SK-N-SH treated with all-trans-retinoic acid at 6 μM for 48 hours (cell line): ENCODE measurements around the gene LIPM.

ENCODE experiments used
- GLIS3 ChIP-seq: fragments of 250-450 bp; sonication (Bioruptor Pico); IDR thresholded peaks from 2 replicates; pipeline ENCODE4 v1.5.0; 2020; ENCODE audit warnings: mild to moderate bottlenecking, moderate library complexity
- TOX ChIP-seq: fragments of 250-450 bp; sonication (Bioruptor Pico); IDR thresholded peaks from 2 replicates; pipeline ENCODE4 v1.8.0; 2021; ENCODE audit warnings: mild to moderate bottlenecking, moderate library complexity, borderline replicate concordance
- ZC3H10 ChIP-seq: fragments of 250-450 bp; sonication (Bioruptor Pico); IDR thresholded peaks from 2 replicates; pipeline ENCODE4 v1.5.1; 2021; ENCODE audit warnings: mild to moderate bottlenecking, moderate library complexity
- ZFP30 ChIP-seq: fragments of 450-650 bp; formaldehyde crosslinking; IDR thresholded peaks from 2 replicates; pipeline ENCODE4 v1.5.0; 2022; ENCODE audit warnings: mild to moderate bottlenecking, moderate library complexity
- ZNF565 ChIP-seq: fragments of 450-650 bp; formaldehyde crosslinking; conservative IDR thresholded peaks from 2 replicates; pipeline ENCODE4 v1.5.0; 2020; ENCODE audit warnings: low read depth, mild to moderate bottlenecking, moderate library complexity
- TF ChIP-seq, protein P1 (sequence below): fragments of 250-450 bp; sonication (Bioruptor Pico); IDR thresholded peaks from 2 replicates; pipeline ENCODE4 v1.5.1; 2021; ENCODE audit warnings: mild to moderate bottlenecking, moderate library complexity
- TF ChIP-seq, protein P2 (sequence below): fragments of 250-450 bp; sonication (Bioruptor Pico); IDR thresholded peaks from 2 replicates; pipeline ENCODE4 v1.8.0; 2020; ENCODE audit warnings: mild to moderate bottlenecking, moderate library complexity, borderline replicate concordance
- TF ChIP-seq, protein P3 (sequence below): fragments of 250-450 bp; sonication (Bioruptor Pico); IDR thresholded peaks from 2 replicates; pipeline ENCODE4 v1.5.1; 2020; ENCODE audit warnings: low read depth, mild to moderate bottlenecking, moderate library complexity
- TF ChIP-seq, protein P4 (sequence below): fragments of 250-450 bp; sonication (Bioruptor Pico); IDR thresholded peaks from 2 replicates; pipeline ENCODE4 v1.8.0; 2021; ENCODE audit warnings: low read depth, mild to moderate bottlenecking, moderate library complexity, borderline replicate concordance

DNA sequence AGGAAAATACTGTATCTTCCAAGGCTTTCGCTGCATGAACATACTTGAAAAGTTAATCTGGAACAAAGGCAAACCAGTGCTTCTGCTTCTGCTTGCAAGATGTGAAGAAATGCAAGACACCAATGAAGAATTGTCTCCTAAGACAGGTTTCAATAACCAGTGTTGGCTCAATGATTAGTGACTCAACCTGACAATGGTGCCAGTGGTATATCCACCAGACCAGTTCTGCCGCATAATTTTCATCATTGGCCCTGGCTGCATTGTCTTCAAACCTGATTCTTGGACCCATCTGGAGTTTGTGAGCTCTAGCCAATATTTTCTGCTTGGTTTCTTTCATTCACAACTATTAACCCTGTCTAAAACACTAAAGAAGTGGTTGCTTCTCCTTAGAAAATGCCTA, 63.9 kb downstream of the LIPM start:
- no peak for TF ChIP-seq TOX (CRISPR knock-in tag)
- TF ChIP-seq, protein P1, sequence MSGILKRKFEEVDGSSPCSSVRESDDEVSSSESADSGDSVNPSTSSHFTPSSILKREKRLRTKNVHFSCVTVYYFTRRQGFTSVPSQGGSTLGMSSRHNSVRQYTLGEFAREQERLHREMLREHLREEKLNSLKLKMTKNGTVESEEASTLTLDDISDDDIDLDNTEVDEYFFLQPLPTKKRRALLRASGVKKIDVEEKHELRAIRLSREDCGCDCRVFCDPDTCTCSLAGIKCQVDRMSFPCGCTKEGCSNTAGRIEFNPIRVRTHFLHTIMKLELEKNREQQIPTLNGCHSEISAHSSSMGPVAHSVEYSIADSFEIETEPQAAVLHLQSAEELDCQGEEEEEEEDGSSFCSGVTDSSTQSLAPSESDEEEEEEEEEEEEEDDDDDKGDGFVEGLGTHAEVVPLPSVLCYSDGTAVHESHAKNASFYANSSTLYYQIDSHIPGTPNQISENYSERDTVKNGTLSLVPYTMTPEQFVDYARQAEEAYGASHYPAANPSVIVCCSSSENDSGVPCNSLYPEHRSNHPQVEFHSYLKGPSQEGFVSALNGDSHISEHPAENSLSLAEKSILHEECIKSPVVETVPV (CRISPR knock-in tag): no peak
- no peak for TF ChIP-seq ZFP30 (CRISPR knock-in tag)
- no peak for TF ChIP-seq GLIS3
- no peak for TF ChIP-seq ZNF565 (CRISPR knock-in tag)
- TF ChIP-seq, protein P2, sequence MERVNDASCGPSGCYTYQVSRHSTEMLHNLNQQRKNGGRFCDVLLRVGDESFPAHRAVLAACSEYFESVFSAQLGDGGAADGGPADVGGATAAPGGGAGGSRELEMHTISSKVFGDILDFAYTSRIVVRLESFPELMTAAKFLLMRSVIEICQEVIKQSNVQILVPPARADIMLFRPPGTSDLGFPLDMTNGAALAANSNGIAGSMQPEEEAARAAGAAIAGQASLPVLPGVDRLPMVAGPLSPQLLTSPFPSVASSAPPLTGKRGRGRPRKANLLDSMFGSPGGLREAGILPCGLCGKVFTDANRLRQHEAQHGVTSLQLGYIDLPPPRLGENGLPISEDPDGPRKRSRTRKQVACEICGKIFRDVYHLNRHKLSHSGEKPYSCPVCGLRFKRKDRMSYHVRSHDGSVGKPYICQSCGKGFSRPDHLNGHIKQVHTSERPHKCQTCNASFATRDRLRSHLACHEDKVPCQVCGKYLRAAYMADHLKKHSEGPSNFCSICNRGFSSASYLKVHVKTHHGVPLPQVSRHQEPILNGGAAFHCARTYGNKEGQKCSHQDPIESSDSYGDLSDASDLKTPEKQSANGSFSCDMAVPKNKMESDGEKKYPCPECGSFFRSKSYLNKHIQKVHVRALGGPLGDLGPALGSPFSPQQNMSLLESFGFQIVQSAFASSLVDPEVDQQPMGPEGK: no peak
- TF ChIP-seq, protein P3, sequence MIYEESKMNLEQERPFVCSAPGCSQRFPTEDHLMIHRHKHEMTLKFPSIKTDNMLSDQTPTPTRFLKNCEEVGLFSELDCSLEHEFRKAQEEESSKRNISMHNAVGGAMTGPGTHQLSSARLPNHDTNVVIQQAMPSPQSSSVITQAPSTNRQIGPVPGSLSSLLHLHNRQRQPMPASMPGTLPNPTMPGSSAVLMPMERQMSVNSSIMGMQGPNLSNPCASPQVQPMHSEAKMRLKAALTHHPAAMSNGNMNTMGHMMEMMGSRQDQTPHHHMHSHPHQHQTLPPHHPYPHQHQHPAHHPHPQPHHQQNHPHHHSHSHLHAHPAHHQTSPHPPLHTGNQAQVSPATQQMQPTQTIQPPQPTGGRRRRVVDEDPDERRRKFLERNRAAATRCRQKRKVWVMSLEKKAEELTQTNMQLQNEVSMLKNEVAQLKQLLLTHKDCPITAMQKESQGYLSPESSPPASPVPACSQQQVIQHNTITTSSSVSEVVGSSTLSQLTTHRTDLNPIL: no peak
- TF ChIP-seq, protein P4, sequence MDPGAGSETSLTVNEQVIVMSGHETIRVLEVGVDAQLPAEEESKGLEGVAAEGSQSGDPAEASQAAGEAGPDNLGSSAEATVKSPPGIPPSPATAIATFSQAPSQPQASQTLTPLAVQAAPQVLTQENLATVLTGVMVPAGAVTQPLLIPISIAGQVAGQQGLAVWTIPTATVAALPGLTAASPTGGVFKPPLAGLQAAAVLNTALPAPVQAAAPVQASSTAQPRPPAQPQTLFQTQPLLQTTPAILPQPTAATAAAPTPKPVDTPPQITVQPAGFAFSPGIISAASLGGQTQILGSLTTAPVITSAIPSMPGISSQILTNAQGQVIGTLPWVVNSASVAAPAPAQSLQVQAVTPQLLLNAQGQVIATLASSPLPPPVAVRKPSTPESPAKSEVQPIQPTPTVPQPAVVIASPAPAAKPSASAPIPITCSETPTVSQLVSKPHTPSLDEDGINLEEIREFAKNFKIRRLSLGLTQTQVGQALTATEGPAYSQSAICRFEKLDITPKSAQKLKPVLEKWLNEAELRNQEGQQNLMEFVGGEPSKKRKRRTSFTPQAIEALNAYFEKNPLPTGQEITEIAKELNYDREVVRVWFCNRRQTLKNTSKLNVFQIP (CRISPR knock-in tag): no peak
- TF ChIP-seq ZC3H10: no peak
